Keratinocyte (primary cell): Measurements from ENCODE around the gene C1RL. TPM values are rescaled to one million over a fixed set of nuclear protein-coding genes. Genes with fewer than 3 reads are reported as not detected.

Experiments used
- DNase-seq: peaks from one replicate; pipeline ENCODE4 v3.0.0-alpha.2; 2011; ENCODE audit warnings: low read depth, missing footprints, low spot score
- FAIRE-seq: peaks from 2 replicates; lab custom pipeline; 2011; peaks lifted over from hg19 to GRCh38; lab: Jason Lieb, UNC
- H2AFZ ChIP-seq: 2 replicates; pipeline ENCODE4 v1.6.0; 2012; ENCODE audit warnings: low read length, control low read depth, inconsistent platforms; ENCODE audit not compliant: control insufficient read depth
- H3K27ac ChIP-seq: 2 replicates; pipeline ENCODE4 v1.5.1; 2011; ENCODE audit warnings: low read length; ENCODE audit not compliant: control insufficient read depth, insufficient read depth
- H3K27me3 ChIP-seq: 3 replicates; pipeline ENCODE4 v1.6.0; 2011; ENCODE audit warnings: low read length; ENCODE audit not compliant: control insufficient read depth, insufficient read depth; ENCODE audit errors: extremely low read depth
- H3K36me3 ChIP-seq, 2 experiments: 2 replicates in 1 of 2; 3 replicates in 1 of 2; pipeline ENCODE4 v1.5.1; 2011; ENCODE audit warnings: low read length in 2 of 2, mild to moderate bottlenecking in 1 of 2; ENCODE audit not compliant: control insufficient read depth in 2 of 2, insufficient read depth in 2 of 2; ENCODE audit errors: extremely low read depth in 1 of 2
- H3K4me1 ChIP-seq: 3 replicates; pipeline ENCODE4 v1.5.1; 2011; ENCODE audit warnings: low read length; ENCODE audit not compliant: control insufficient read depth, insufficient read depth; ENCODE audit errors: extremely low read depth
- H3K4me2 ChIP-seq: 3 replicates; pipeline ENCODE4 v1.6.0; 2011; ENCODE audit warnings: low read depth, low read length; ENCODE audit not compliant: control insufficient read depth, insufficient read depth; ENCODE audit errors: extremely low read depth
- H3K4me3 ChIP-seq, 3 experiments: fragments of 200-600 bp in 1 of 3; sonication (generic) in 1 of 3; 2 replicates in 2 of 3; 3 replicates in 1 of 3; pipeline ENCODE4 v1.5.1; 2011 to 2016; ENCODE audit warnings: low read length in 3 of 3, mild to moderate bottlenecking in 3 of 3, control low read depth in 2 of 3, inconsistent platforms in 1 of 3, low read depth in 1 of 3, mixed read lengths in 1 of 3, mixed run types in 1 of 3, moderate library complexity in 1 of 3; ENCODE audit not compliant: control insufficient read depth in 2 of 3, insufficient read depth in 2 of 3; ENCODE audit errors: extremely low read depth in 1 of 3
- H3K79me2 ChIP-seq: 2 replicates; pipeline ENCODE4 v1.6.0; 2012; ENCODE audit warnings: low read length; ENCODE audit not compliant: control insufficient read depth, insufficient read depth
- H3K9ac ChIP-seq: 3 replicates; pipeline ENCODE4 v1.6.0; 2011; ENCODE audit warnings: low read length; ENCODE audit not compliant: control insufficient read depth, insufficient read depth; ENCODE audit errors: extremely low read depth
- H3K9me1 ChIP-seq: 3 replicates; pipeline ENCODE4 v1.6.0; 2011; ENCODE audit warnings: low read length; ENCODE audit not compliant: control insufficient read depth, insufficient read depth; ENCODE audit errors: extremely low read depth
- H3K9me3 ChIP-seq: 2 replicates; pipeline ENCODE4 v1.5.1; 2012; ENCODE audit warnings: low read depth, low read length; ENCODE audit not compliant: control insufficient read depth
- H4K20me1 ChIP-seq: 3 replicates; pipeline ENCODE4 v1.6.0; 2011; ENCODE audit warnings: low read length; ENCODE audit not compliant: control insufficient read depth, insufficient read depth; ENCODE audit errors: extremely low read depth
- CTCF ChIP-seq, 3 experiments: IDR thresholded peaks in 1 of 3; conservative IDR thresholded peaks in 1 of 3; optimal IDR thresholded peaks in 1 of 3; 2 replicates in 2 of 3; 3 replicates in 1 of 3; pipeline versions ENCODE3 to v1.5.1; 2011; ENCODE audit warnings: low read length in 3 of 3, mild to moderate bottlenecking in 3 of 3, moderate library complexity in 2 of 3, control low read depth in 1 of 3, inconsistent platforms in 1 of 3; ENCODE audit not compliant: insufficient read depth in 2 of 3; ENCODE audit errors: extremely low read depth in 1 of 3
- EZH2 ChIP-seq: IDR thresholded peaks from one replicate; pipeline ENCODE4 v1.6.1; 2012; ENCODE audit warnings: inconsistent platforms, mild to moderate bottlenecking, low read length, moderate library complexity
- dilution Hi-C: fragments of 300-500 bp; cut with MboI; formaldehyde crosslinking; loops from one replicate; pipeline ENCODE4 v1.7.0; 2020; ENCODE audit warnings: low sequenced_read_pairs; ENCODE audit not compliant: extremely low pct_ligation_motif_present
- polyA plus RNA-seq, 5 experiments: library from polyadenylated mRNA; depleted of rRNA in 3 of 5; stranded (reverse) in 3 of 5; stranded (forward) in 1 of 5; unstranded in 1 of 5; fragments of >200 nt; gene quantifications; 1 replicate in 1 of 5; 2 replicates in 3 of 5; 3 replicates in 1 of 5; pipeline versions ENCODE4 v1.2.1 to v1.2.3, GENCODE V29; 2011 to 2012; ENCODE audit warnings: missing spikeins in 2 of 5, low read depth in 1 of 5, low replicate concordance in 1 of 5

Gene C1RL
- polyA plus RNA-seq, 1 donor (not counting 4 experiments of a cell fraction or from before 2014, with no cell fraction given) = 9.3 TPM

- no peak overlapping the region for H3K9ac ChIP-seq
- no peaks in the 10 kb centered on the region for H3K79me2 ChIP-seq
- dilution Hi-C loops = no loop called here
- H3K27me3 ChIP-seq = no peaks in the 10 kb centered on the region
- no peaks in the 10 kb centered on the region for H4K20me1 ChIP-seq
- TF ChIP-seq EZH2 (no peak), CTCF (optimal IDR thresholded peaks at IDR 0.05 in 1 of 3, IDR thresholded peaks at IDR 0.05 in 1 of 3, conservative IDR thresholded peaks at IDR 0.05 in 1 of 3; ENCODE audit: extremely low read depth in 1 of 3, insufficient read depth in 2 of 3, low read length in 3 of 3) (no peak)
- peaks cover 16% of the 10 kb centered on the region for H3K4me1 ChIP-seq
- peak overlapping the region; percentile 47 for H3K4me2 ChIP-seq
- H3K9me1 ChIP-seq = no peaks in the 10 kb centered on the region
- no peak overlapping the region for H3K27ac ChIP-seq
- no peak overlapping the region for H3K4me3 ChIP-seq
- FAIRE-seq = peak; percentile 53
- no peak for DNase-seq
- no peak overlapping the region for H2AFZ ChIP-seq
- H3K9me3 ChIP-seq = no peaks in the 10 kb centered on the region
- peaks cover 4 to 16% of the 10 kb centered on the region in 2 experiments for H3K36me3 ChIP-seq
These were observed 46.0 kb upstream of the C1RL start for GRCh38 chr12:7154901-7155470.

GRCh38 chr12:7154042-7154441 lies 45.0 kb upstream of the C1RL start:
- Histone ChIP-seq H2AFZ (no peak overlapping the region), H3K4me2 (no peak overlapping the region), H3K4me3 (no peak overlapping the region), H3K9me1 (no peaks in the 10 kb centered on the region), H3K36me3 (peaks cover 9 to 23% of the 10 kb centered on the region in 2 experiments), H3K27ac (no peak overlapping the region), H3K27me3 (no peaks in the 10 kb centered on the region), H3K9me3 (no peaks in the 10 kb centered on the region), H4K20me1 (no peaks in the 10 kb centered on the region), H3K4me1 (peaks cover 16% of the 10 kb centered on the region), H3K79me2 (no peaks in the 10 kb centered on the region), H3K9ac (no peak overlapping the region)
- DNase-seq = no peak
- dilution Hi-C loops = no loop called here
- TF ChIP-seq EZH2 (no peak), CTCF (optimal IDR thresholded peaks at IDR 0.05 in 1 of 3, IDR thresholded peaks at IDR 0.05 in 1 of 3, conservative IDR thresholded peaks at IDR 0.05 in 1 of 3; ENCODE audit: extremely low read depth in 1 of 3, insufficient read depth in 2 of 3, low read length in 3 of 3) (no peak)
- peak; percentile 9 for FAIRE-seq
